H9 (cell line): ENCODE measurements around the gene NTF4. TPM values are rescaled to one million over a fixed set of nuclear protein-coding genes. Genes with fewer than 3 reads are reported as not detected.

ENCODE experiments used
- DNase-seq: peaks from one replicate; pipeline ENCODE4 v3.0.0-alpha.2; 2017
- H2AFZ ChIP-seq: one replicate; pipeline ENCODE4 v1.6.1; 2013; ENCODE audit warnings: mild to moderate bottlenecking, low read length, control low read depth, moderate library complexity
- H2AK5ac ChIP-seq: 2 replicates; pipeline ENCODE4 v1.6.1; 2013; ENCODE audit warnings: low read length, control low read depth, mixed read lengths; ENCODE audit not compliant: insufficient read length
- H2BK120ac ChIP-seq: one replicate; pipeline ENCODE4 v1.6.1; 2013; ENCODE audit warnings: low read depth, mild to moderate bottlenecking, low read length, control low read depth, inconsistent platforms; ENCODE audit not compliant: poor library complexity, severe bottlenecking
- H2BK12ac ChIP-seq: 2 replicates; pipeline ENCODE4 v1.6.1; 2013; ENCODE audit warnings: low read length, control low read depth, mixed read lengths, low read depth; ENCODE audit not compliant: insufficient read length
- H2BK15ac ChIP-seq: 2 replicates; pipeline ENCODE4 v1.6.1; 2013; ENCODE audit warnings: low read depth, low read length, control low read depth
- H2BK20ac ChIP-seq: one replicate; pipeline ENCODE4 v1.6.1; 2013; ENCODE audit warnings: low read depth, mild to moderate bottlenecking, low read length, control low read depth, inconsistent platforms; ENCODE audit not compliant: poor library complexity, severe bottlenecking
- H2BK5ac ChIP-seq: 2 replicates; pipeline ENCODE4 v1.6.1; 2013; ENCODE audit warnings: low read length, control low read depth, mixed read lengths; ENCODE audit not compliant: insufficient read length
- H3K14ac ChIP-seq: 2 replicates; pipeline ENCODE4 v1.6.1; 2013; ENCODE audit warnings: low read length, control low read depth; ENCODE audit not compliant: insufficient read depth
- H3K18ac ChIP-seq: 2 replicates; pipeline ENCODE4 v1.6.1; 2013; ENCODE audit warnings: low read depth, mild to moderate bottlenecking, mixed read lengths, low read length, control low read depth; ENCODE audit not compliant: insufficient read length
- H3K23ac ChIP-seq: 2 replicates; pipeline ENCODE4 v1.6.1; 2013; ENCODE audit warnings: low read length, control low read depth, mixed read lengths, low read depth; ENCODE audit not compliant: insufficient read length
- H3K23me2 ChIP-seq: 2 replicates; pipeline ENCODE4 v1.6.1; 2013; ENCODE audit warnings: low read depth, mild to moderate bottlenecking, mixed read lengths, low read length, control low read depth; ENCODE audit not compliant: insufficient read length, poor library complexity, severe bottlenecking
- H3K27ac ChIP-seq: 2 replicates; pipeline ENCODE4 v1.5.1; 2013; ENCODE audit warnings: low read length, control low read depth, mixed read lengths, low read depth; ENCODE audit not compliant: insufficient read length
- H3K27me3 ChIP-seq: 2 replicates; pipeline ENCODE4 v1.6.1; 2013; ENCODE audit warnings: low read length, control low read depth, inconsistent platforms; ENCODE audit not compliant: insufficient read depth
- H3K4ac ChIP-seq: 2 replicates; pipeline ENCODE4 v1.6.1; 2013; ENCODE audit warnings: low read depth, mild to moderate bottlenecking, control low read depth, inconsistent platforms, low read length, moderate library complexity
- H3K4me1 ChIP-seq: 2 replicates; pipeline ENCODE4 v1.6.1; 2013; ENCODE audit warnings: low read length, control low read depth, inconsistent platforms; ENCODE audit not compliant: insufficient read depth
- H3K4me2 ChIP-seq: 2 replicates; pipeline ENCODE4 v1.6.1; 2013; ENCODE audit warnings: low read length, control low read depth, mixed read lengths; ENCODE audit not compliant: insufficient read length, insufficient read depth
- H3K56ac ChIP-seq: 2 replicates; pipeline ENCODE4 v1.6.1; 2013; ENCODE audit warnings: low read depth, mild to moderate bottlenecking, mixed read lengths, low read length, control low read depth; ENCODE audit not compliant: insufficient read length
- H3K79me1 ChIP-seq: 2 replicates; pipeline ENCODE4 v1.6.1; 2013; ENCODE audit warnings: low read depth, mild to moderate bottlenecking, moderate library complexity, low read length, control low read depth, inconsistent platforms; ENCODE audit not compliant: insufficient read depth, poor library complexity, severe bottlenecking
- H3K79me2 ChIP-seq: 2 replicates; pipeline ENCODE4 v1.6.1; 2013; ENCODE audit warnings: low read length, control low read depth, inconsistent platforms; ENCODE audit not compliant: insufficient read depth
- H3K9ac ChIP-seq: 2 replicates; pipeline ENCODE4 v1.6.1; 2013; ENCODE audit warnings: low read length, control low read depth, mixed read lengths; ENCODE audit not compliant: insufficient read length; ENCODE audit errors: extremely low read depth
- H3K9me3 ChIP-seq: one replicate; pipeline ENCODE4 v1.6.1; 2013; ENCODE audit warnings: low read depth, low read length, inconsistent platforms; ENCODE audit not compliant: control insufficient read depth
- H3T11ph ChIP-seq: one replicate; pipeline ENCODE4 v1.6.1; 2013; ENCODE audit warnings: mild to moderate bottlenecking, low read length, control low read depth, inconsistent platforms
- H4K20me1 ChIP-seq: one replicate; pipeline ENCODE4 v1.6.1; 2013; ENCODE audit not compliant: control insufficient read depth, insufficient read length, insufficient read depth
- H4K5ac ChIP-seq: 2 replicates; pipeline ENCODE4 v1.6.1; 2013; ENCODE audit warnings: low read depth, mild to moderate bottlenecking, mixed read lengths, low read length, control low read depth; ENCODE audit not compliant: insufficient read length
- H4K8ac ChIP-seq: replicated peaks from 2 replicates; pipeline ENCODE4 v1.6.1; 2013; ENCODE audit warnings: low read length, control low read depth, mixed read lengths, low read depth; ENCODE audit not compliant: insufficient read length
- H4K91ac ChIP-seq: 2 replicates; pipeline ENCODE4 v1.6.1; 2013; ENCODE audit warnings: low read depth, mild to moderate bottlenecking, moderate library complexity, mixed read lengths, low read length, control low read depth; ENCODE audit not compliant: insufficient read length
- H3K27ac Mint-ChIP-seq, 3 experiments: 2 replicates in 2 of 3; 3 replicates in 1 of 3; pipeline ENCODE4 v1.8.0; 2020 to 2021; ENCODE audit warnings: mixed read lengths in 3 of 3, mild to moderate bottlenecking in 1 of 3, moderate library complexity in 1 of 3
- H3K27me3 Mint-ChIP-seq: 2 replicates; pipeline ENCODE4 v1.8.0; 2021; ENCODE audit warnings: low read depth, mild to moderate bottlenecking, moderate library complexity, mixed read lengths
- H3K36me3 Mint-ChIP-seq, 3 experiments: 2 replicates in 2 of 3; 3 replicates in 1 of 3; pipeline ENCODE4 v1.8.0; 2020 to 2021; ENCODE audit warnings: low read depth in 3 of 3, mixed read lengths in 3 of 3; ENCODE audit not compliant: insufficient read depth in 1 of 3
- H3K4me1 Mint-ChIP-seq, 2 experiments: 2 replicates each; pipeline ENCODE4 v1.8.0; 2020; ENCODE audit warnings: mixed read lengths in 2 of 2
- H3K4me3 Mint-ChIP-seq, 2 experiments: 2 replicates in 1 of 2; 3 replicates in 1 of 2; pipeline ENCODE4 v1.8.0; 2020 to 2021; ENCODE audit warnings: mild to moderate bottlenecking in 2 of 2, mixed read lengths in 2 of 2, moderate library complexity in 1 of 2
- H3K9me3 Mint-ChIP-seq, 2 experiments: 2 replicates in 1 of 2; 3 replicates in 1 of 2; pipeline ENCODE4 v1.8.0; 2020; ENCODE audit warnings: mild to moderate bottlenecking in 2 of 2, mixed read lengths in 2 of 2, moderate library complexity in 1 of 2
- WGBS: extraction: QIAGEN DNeasy Blood & Tissue Kit; methylation state at CpG from one replicate; pipeline ENCODE4 v1.1.7; 2013; ENCODE audit warnings: missing lambda C conversion rate, low lambda C conversion rate, mixed read lengths; ENCODE audit not compliant: insufficient read length; ENCODE audit errors: extremely low coverage; 5-methylcytosine and 5-hydroxymethylcytosine counted together
- total RNA-seq: library from RNA; stranded (reverse); gene quantifications from 2 replicates; pipeline ENCODE4 v1.2.1, GENCODE V29; 2021
- TF ChIP-seq, protein P1 (sequence below): fragments of 200-600 bp; sonication (generic); conservative IDR thresholded peaks from 3 replicates; pipeline ENCODE4 v1.8.0; 2021; ENCODE audit warnings: antibody characterized with exemption, mild to moderate bottlenecking

Gene NTF4
- total RNA-seq, 1 experiment from 2014 or later = 2.1 TPM

- TF ChIP-seq, protein P1, sequence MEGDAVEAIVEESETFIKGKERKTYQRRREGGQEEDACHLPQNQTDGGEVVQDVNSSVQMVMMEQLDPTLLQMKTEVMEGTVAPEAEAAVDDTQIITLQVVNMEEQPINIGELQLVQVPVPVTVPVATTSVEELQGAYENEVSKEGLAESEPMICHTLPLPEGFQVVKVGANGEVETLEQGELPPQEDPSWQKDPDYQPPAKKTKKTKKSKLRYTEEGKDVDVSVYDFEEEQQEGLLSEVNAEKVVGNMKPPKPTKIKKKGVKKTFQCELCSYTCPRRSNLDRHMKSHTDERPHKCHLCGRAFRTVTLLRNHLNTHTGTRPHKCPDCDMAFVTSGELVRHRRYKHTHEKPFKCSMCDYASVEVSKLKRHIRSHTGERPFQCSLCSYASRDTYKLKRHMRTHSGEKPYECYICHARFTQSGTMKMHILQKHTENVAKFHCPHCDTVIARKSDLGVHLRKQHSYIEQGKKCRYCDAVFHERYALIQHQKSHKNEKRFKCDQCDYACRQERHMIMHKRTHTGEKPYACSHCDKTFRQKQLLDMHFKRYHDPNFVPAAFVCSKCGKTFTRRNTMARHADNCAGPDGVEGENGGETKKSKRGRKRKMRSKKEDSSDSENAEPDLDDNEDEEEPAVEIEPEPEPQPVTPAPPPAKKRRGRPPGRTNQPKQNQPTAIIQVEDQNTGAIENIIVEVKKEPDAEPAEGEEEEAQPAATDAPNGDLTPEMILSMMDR = no peak
- Histone ChIP-seq H3K56ac (no peak overlapping the region), H4K91ac (no peak overlapping the region), H3K79me2 (no peaks in the 10 kb centered on the region), H3K9ac (no peak overlapping the region), H3K14ac (no peak overlapping the region), H2BK15ac (no peak overlapping the region), H3T11ph (no peak overlapping the region), H3K79me1 (no peaks in the 10 kb centered on the region), H2BK120ac (no peak overlapping the region), H3K4ac (no peak overlapping the region), H3K23me2 (peaks cover 8% of the 10 kb centered on the region), H3K18ac (no peak overlapping the region), H2BK20ac (no peak overlapping the region), H4K8ac (no peak overlapping the region), H2BK12ac (no peak overlapping the region), H2BK5ac (no peak overlapping the region), H3K4me2 (no peak overlapping the region), H4K20me1 (no peaks in the 10 kb centered on the region), H3K27me3 (peaks cover 16% of the 10 kb centered on the region; the same call in 1 of the 2 replicates), H3K9me3 (no peaks in the 10 kb centered on the region), H4K5ac (no peak overlapping the region), H3K23ac (no peak overlapping the region), H2AFZ (no peak overlapping the region), H3K27ac (no peak overlapping the region), H2AK5ac (no peak overlapping the region), H3K4me1 (peaks cover 2% of the 10 kb centered on the region; the same call in 1 of the 2 replicates)
- Mint-ChIP-seq H3K27ac (no peak overlapping the region), H3K36me3 (no peaks in the 10 kb centered on the region; a peak in 1 of 7 replicates), H3K27me3 (peaks cover 76% of the 10 kb centered on the region), H3K9me3 (peaks cover 0 to 2% of the 10 kb centered on the region in 2 experiments; a peak in 1 of 5 replicates), H3K4me3 (no peak overlapping the region), H3K4me1 (peaks cover 37 to 50% of the 10 kb centered on the region in 2 experiments)
- no peak for DNase-seq
- no CpG with 5 or more reads among the region's 25 CpGs for WGBS
Observed at GRCh38 chr19:49061445-49061844, 3.2 kb downstream of the NTF4 start.
